Measurements from ENCODE around the gene MYBPC2.

The MYBPC2 gene

GRCh38 chr19:50490411-50490811, 57.7 kb downstream of the MYBPC2 start:
- no peak for DNase-seq (ENCODE audit: low spot score)
- POLR2A ChIA-PET (ENCODE audit: low non-redundant PET) = no interaction called here
- CTCF ChIA-PET = no interaction called here
- TF ChIP-seq, protein P1, sequence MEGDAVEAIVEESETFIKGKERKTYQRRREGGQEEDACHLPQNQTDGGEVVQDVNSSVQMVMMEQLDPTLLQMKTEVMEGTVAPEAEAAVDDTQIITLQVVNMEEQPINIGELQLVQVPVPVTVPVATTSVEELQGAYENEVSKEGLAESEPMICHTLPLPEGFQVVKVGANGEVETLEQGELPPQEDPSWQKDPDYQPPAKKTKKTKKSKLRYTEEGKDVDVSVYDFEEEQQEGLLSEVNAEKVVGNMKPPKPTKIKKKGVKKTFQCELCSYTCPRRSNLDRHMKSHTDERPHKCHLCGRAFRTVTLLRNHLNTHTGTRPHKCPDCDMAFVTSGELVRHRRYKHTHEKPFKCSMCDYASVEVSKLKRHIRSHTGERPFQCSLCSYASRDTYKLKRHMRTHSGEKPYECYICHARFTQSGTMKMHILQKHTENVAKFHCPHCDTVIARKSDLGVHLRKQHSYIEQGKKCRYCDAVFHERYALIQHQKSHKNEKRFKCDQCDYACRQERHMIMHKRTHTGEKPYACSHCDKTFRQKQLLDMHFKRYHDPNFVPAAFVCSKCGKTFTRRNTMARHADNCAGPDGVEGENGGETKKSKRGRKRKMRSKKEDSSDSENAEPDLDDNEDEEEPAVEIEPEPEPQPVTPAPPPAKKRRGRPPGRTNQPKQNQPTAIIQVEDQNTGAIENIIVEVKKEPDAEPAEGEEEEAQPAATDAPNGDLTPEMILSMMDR (conservative IDR thresholded peaks at IDR 0.05; ENCODE audit: low read depth) = no peak
- H3K27ac ChIP-seq = no peak overlapping the region

DNA sequence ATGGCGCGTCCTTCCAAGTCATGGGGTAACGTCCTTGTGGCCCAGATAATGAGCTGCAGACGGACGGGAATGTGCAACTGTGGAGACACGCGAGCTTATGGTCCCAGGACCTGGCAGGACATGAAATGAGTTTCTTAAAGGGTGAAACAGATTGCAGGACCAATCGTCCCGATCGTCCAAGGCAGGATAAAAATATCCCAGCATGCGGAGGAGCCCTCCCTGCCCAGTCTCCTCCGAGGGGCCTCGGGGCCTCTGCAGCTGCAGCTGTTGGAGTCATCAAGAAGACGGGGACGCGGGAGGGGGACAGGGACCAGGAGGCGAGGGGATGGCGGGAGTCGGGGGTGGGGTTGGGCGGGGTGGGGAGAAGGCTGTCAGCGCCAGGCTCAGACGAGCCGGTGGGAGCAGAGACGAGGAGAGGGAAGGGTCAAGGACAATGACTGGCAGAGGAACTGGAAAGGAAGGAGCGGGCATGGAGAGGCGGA, 58.3 kb downstream of the MYBPC2 start:
- ChIA-PET POLR2A (ENCODE audit: low non-redundant PET) (no interaction called here), CTCF (interaction anchor here (0.6 kb wide), 1 partner anchor 122 kb away, joined by 3 read pairs; no protein-coding TSS in a partner anchor)
- TF ChIP-seq, protein P1 (conservative IDR thresholded peaks at IDR 0.05; ENCODE audit: low read depth) = no peak

DNA sequence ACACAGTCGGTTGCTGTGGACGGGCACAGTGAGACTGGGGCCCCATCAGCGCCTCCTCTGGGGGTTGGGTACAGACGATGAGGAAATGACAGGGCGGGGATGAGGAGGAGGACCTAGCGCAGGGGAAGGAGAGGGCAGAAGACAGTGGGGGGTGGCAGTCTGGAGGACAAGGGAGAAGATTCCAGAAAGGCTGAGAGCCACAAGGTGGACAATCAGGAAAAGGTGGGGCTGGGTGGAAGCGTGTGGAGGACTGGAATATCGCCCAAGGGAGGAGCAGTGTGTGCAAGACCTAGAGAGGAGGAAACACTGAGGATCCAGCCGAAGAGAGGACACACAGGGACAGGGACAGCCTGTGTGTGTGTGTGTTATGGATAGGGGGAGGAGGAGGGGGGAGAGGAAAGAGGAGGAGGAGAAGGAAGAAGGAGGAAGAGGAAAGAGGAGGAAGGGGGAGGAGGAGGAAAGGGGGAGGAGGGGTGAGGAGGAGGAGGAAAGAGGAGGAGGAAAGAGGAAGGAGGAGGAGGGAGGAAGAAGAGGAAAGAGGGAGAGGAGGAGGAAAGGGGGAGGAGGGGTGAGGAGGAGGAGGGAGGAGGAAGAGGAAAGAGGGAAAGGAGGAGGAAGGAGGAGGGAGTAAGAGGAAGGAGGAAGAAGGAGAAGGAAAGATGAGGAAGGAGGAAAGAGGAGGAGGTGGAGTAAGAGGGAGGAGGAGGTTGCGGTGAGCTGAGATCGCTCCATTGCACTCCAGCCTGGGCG, 59.8 kb downstream of the MYBPC2 start:
- H3K27ac ChIP-seq = no peak overlapping the region
- ChIA-PET CTCF (no interaction called here), POLR2A (ENCODE audit: low non-redundant PET) (no interaction called here)
- DNase-seq (ENCODE audit: low spot score) = no peak
- TF ChIP-seq, protein P1 (conservative IDR thresholded peaks at IDR 0.05; ENCODE audit: low read depth) = no peak

More for the DNA sequence above, 58.3 kb downstream of the MYBPC2 start:
- H3K27ac ChIP-seq = no peak overlapping the region
- DNase-seq (ENCODE audit: low spot score) = no peak

DNA sequence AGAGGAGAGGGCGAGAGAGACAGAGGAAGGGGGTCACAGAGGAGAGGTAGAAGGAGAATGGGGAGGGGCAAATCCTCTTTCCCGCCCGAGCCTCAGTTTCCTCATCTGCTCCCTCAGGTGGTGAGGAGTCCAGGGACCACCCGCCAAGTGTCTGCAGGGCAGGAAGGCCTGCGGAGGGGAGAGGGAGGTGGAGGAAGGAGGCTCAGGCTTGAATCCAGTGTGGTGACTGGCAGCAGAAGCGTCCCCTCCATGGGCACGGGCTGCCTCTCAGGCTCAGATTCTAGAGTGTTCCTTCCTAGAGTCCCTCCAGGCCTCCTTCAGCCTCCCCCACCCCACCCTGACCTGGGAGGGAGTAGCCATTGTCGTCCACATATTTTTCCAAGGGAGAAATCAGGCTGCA, 60.5 kb downstream of the MYBPC2 start:
- POLR2A ChIA-PET (ENCODE audit: low non-redundant PET) = no interaction called here

DNA sequence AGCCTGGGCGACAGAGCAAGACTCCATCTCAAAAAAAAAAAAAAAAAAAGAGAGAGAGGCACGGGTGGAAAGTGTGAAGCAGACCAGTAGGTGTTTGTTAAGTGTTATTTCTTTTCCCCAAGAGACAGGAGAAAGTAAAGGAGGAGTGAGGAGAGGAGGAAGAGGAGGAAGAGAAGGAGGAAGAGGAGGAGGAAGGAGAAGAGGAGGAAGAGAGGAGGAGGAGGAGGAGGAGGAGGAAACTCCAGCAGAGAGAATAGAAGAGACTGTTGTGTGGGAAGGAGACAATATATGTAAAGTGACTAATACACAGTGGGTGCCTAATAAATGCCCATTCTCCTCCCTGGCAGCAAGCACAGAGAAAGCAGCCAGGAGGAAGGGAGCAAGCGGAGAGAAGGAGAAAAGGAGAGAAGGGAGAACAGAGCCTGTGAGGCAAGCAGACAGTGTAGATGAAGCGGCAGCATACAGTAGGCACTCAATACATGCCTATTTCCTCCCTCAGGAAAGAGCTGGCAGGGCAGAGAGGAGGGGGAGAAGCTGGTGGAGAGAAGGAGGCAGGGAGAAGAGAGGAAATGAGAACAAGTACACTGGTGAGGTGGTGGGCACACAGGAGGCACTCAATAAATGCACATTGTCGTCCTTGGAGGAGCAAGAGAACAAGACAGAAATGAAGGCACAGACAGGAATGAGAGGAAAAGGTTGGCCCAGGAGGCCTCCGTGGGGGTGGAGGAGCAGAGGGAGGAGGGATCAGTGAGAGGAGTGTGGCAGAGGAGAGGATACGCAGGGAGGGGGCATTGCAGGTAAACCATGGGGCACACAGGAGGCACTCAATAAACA, 61.7 kb downstream of the MYBPC2 start:
- POLR2A ChIA-PET (ENCODE audit: low non-redundant PET) = interaction anchor here (0.6 kb wide), 1 partner anchor 428 kb away, joined by 8 read pairs; no protein-coding TSS in a partner anchor
- CTCF ChIA-PET = no interaction called here
- TF ChIP-seq, protein P1 (conservative IDR thresholded peaks at IDR 0.05; ENCODE audit: low read depth) = no peak
- DNase-seq (ENCODE audit: low spot score) = no peak
- H3K27ac ChIP-seq = no peak overlapping the region

More for the DNA sequence above, 60.5 kb downstream of the MYBPC2 start:
- no peak for DNase-seq (ENCODE audit: low spot score)
- no peak overlapping the region for H3K27ac ChIP-seq
- CTCF ChIA-PET = no interaction called here
- TF ChIP-seq, protein P1 (conservative IDR thresholded peaks at IDR 0.05; ENCODE audit: low read depth) = no peak

- ChIA-PET POLR2A (ENCODE audit: low non-redundant PET) (no interaction called here), CTCF (no interaction called here)
- TF ChIP-seq, protein P1 (conservative IDR thresholded peaks at IDR 0.05; ENCODE audit: low read depth) = no peak
- no peak overlapping the region for H3K27ac ChIP-seq
- DNase-seq (ENCODE audit: low spot score) = no peak
Measured at GRCh38 chr19:50495020-50495531, 62.4 kb downstream of the MYBPC2 start.
